ENCODE measurements around the gene FRY.

Gene FRY

DNA sequence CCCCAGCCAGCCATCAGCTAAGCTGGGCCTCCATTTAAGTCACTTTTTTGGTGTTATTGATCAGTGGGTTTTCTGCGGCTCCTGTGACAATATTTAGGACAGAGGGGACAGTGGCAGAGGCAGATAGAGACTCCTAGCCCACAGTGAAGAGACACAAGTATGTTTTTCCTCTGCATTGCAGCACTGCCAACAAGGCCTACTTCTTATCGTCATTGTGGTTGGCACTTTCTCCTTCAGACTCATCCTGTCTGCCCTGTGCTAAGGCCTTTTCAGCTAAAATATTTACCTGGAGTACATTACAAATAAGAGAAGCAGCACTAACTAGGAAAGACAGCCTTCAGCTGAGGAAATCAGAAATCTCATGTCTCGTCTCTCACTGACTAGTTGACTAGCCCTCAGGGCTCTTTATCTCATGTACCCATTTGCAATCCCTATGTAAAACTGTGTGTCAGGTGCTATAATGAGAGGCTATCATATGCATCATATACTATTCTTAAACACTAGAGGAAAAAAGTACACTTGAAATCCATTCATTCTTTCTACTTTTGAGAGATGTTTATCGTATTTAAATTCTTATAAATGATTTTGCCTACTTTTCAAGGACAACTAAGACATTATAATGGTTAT is 221.4 kb downstream of the FRY start:
- in situ Hi-C loops (cut with HindIII; ENCODE audit: low sequenced_read_pairs) = no loop called here

DNA sequence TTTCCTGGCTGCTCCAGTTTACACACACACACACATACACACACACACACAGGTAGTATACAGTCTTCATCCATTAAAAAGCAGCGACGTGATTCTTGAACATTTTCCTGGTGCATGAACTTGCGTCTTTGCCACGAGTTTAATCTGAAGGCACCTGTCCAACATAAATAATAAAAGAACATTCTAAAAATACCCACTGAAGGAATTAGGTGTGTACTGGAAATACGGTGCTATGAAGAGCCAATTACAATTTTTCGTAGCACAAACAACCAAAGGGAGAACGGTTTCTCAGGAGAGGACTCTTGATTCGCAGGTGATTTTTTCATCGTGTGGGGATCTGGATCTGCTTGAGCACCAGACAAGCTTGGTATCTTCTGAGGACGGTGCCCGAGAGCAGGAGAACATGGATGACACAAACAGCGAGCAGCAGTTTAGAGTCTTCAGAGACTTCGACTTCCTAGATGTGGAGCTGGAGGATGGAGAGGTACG is 222.4 kb downstream of the FRY start:
- in situ Hi-C loops (cut with HindIII; ENCODE audit: low sequenced_read_pairs) = no loop called here

DNA sequence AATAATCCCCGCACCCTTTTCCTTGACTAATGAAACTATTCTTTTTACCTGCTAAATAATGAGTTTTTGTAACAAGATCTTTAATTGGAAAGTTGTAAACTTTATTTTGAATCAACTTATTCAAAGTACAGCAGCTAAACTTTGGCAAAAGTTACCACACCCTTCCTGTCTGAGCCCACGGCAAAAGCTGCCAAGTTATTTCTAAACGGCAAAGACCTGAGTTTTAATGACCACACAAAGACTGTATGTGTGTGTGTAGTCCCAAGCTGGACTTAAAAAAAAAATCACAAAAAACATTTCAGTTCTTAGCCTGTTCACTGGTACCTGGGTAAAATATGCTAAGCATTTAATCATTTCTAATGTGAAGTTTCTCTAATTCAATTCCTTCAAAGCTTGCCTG is 222.8 kb downstream of the FRY start:
- in situ Hi-C loops (cut with HindIII; ENCODE audit: low sequenced_read_pairs) = no loop called here

DNA sequence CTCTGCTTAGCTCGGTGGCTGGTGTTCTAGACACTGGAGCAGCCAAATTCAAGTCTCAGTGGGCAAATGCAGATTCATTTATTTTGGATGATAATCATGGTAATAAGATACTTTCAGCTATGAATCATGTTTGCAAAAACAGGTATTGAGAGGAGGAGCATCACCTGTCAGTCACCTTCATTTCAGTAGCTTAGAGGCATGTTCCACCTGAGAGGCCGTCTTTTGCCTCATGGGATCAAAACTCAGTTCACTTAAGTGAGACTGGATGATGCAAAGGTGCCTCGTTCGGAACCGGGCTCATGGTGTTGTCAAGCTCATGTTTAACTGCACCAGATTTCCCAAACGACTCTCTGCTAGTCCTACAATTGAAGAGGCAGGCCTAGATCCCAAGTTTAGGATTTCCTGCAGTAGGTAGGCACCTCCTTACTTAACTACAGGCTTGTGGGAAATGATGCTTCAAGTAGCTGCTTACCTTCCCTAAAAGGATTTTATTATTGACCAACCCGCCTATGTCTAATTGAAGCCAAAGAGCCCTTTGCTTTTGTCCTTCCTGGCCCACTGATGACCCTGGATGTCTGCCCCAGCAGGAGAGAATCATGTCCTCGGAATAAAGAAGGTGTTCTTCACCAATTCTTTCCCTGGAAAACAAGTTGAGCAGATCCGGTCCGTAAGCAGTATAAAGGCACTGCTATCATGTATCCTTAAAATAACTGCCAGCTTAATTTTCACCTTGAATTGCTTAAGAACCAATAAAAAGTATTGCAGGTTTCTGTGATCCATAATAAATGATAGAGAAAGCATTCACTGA is 223.5 kb downstream of the FRY start:
- in situ Hi-C loops (cut with HindIII; ENCODE audit: low sequenced_read_pairs) = no loop called here

DNA sequence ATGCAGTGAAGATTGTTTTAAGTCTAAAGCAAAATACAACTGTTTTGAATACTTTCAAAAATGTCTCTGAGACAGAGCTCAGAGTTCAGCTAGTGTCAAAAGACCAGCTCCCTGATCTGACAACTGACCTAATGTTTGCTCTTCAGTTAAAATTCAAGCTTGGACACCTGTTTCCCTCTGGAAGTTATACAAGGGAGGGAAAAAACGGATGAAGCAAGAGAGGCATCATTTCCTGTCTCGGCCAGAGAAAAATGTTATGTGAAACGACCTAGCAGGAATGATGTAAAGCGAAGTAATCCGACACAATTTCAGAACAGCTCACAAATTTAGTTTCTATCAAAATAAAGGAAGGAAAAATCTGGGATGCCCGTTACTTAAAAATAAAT is 224.1 kb downstream of the FRY start:
- in situ Hi-C loops (cut with HindIII; ENCODE audit: low sequenced_read_pairs) = no loop called here

DNA sequence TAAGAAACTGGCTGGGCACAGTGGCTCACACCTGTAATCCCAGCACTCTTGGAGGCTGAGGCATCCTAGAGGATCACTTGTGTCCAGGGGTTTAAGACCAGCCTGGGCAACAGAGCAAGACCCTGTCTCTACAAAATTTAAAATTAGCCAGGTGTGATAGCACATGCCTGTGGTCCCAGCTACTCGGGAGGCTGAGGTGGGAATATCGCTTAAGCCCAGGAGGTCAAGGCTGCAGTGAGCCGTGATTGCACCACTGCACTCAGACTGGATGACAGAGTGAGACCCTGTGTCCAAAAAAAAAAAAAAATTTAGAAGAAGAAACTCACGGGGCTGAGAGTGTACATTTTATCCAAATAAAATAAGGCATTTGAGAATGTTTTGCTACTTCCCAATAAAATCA is 224.7 kb downstream of the FRY start:
- in situ Hi-C loops (cut with HindIII; ENCODE audit: low sequenced_read_pairs) = no loop called here

DNA sequence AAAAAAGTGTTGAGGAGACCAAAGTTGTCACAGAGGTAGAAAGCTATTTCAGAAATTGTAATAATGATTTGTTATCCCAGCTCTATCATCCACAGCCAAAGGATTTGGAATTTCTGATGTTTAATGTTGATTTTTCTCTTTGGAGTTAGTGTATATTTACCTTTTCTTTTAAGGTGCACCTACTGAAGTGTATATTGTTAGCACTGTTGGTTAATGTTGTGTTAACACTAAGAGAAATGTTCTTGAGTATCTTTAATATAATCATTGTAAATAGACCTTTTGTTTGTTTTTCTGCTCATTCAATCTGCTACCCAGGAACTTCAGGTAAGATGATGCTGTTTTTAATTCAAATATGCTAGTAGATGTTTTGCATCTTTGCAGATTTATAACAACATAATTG is 226.1 kb downstream of the FRY start:
- in situ Hi-C loops (cut with HindIII; ENCODE audit: low sequenced_read_pairs) = no loop called here

DNA sequence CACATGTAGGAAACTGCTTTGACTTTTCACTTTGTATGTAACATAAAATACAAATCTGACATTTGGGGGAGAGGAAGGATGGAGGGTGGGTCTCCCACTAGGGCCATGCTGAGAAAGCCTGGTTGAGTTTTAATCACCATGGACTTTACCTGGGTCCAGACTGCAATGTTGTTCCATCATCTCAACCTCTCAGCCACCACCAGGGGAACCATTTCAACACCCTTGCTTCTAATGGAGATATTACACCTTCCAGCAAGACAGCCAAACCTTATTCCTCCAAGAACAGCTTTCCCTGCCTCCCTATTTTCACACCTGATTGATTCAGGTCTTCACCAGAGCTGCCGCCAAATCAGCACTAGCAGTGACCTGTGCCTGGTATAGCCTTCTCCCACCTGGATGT is 227.5 kb downstream of the FRY start:
- in situ Hi-C loops (cut with HindIII; ENCODE audit: low sequenced_read_pairs) = no loop called here

DNA sequence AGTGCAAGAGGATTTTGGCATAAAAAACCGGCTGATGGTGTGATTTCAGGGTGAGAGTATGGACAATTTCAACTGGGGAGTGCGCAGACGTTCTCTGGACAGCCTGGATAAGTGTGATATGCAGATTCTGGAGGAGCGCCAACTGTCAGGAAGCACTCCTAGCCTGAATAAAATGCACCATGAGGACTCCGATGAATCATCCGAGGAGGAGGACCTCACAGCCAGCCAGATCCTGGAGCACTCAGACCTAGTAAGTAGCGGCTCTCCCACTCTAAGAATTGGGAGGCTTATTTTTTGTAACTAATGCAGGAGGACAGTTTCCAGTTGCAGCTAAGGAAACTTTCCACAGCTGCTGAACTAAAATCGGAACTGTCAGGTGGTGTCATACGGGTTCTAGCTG is 230.0 kb downstream of the FRY start:
- in situ Hi-C loops (cut with HindIII; ENCODE audit: low sequenced_read_pairs) = no loop called here

DNA sequence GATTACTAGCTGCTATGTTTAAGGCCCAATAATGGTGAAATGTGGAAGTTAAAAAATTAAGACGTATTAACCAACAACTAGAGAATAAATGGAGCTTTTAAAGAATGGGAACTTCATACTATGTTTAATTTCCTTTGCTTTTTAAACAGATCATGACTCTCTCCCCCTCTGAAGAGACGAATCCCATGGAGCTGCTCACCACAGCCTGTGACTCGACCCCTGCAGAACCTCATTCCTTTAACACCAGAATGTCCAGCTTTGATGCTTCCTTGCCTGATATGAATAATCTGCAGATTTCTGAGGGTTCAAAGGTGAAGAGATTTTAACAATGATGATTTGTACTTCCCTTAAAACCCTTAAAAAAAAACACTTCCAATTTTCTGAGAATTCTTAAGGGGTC is 230.6 kb downstream of the FRY start:
- in situ Hi-C loops (cut with HindIII; ENCODE audit: low sequenced_read_pairs) = no loop called here

DNA sequence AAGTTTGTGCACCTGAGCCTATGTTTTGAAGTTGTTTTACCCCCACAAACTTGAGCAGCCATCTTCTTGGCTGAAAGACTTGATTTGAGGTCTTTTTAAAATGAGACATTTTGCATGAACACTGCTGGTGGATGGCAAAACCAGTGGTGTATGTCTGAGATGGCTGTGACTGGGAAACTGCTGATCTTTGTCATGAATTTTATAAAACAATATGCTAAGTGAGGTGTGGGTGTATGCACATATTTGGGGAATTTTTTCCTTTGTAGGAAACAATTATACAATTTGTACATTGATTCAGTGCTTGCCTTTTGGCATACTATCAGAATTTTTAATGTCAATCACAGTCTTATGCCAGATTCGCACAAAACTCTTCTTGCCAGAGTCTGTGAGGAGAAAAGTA is 231.0 kb downstream of the FRY start:
- in situ Hi-C loops (cut with HindIII; ENCODE audit: low sequenced_read_pairs) = no loop called here

- in situ Hi-C loops (cut with HindIII; ENCODE audit: low sequenced_read_pairs) = no loop called here
These were observed 232.8 kb downstream of the FRY start for GRCh38 chr13:32264407-32264806.

DNA sequence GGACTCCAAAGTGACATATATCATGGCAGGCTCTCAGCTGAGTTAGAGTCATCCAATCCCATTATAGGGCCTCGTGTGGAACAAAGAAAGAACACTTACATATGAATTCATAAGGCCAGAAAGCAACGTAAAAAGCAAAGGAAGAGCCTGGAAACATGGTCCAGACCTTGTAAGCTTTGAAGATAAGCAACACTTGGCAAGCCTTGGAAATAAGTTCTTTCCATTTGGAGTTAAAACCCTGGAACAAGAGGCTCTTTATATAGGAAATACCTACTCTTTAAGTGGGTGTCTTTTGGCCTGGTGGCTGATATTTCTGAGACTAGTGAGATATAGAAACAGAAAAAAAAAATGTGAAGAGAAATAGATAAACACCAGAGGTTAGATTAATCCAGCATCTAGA is 234.2 kb downstream of the FRY start:
- in situ Hi-C loops (cut with HindIII; ENCODE audit: low sequenced_read_pairs) = no loop called here

GRCh38 chr13:32266130-32266529 is 234.6 kb downstream of the FRY start:
- in situ Hi-C loops (cut with HindIII; ENCODE audit: low sequenced_read_pairs) = no loop called here

- in situ Hi-C loops (cut with HindIII; ENCODE audit: low sequenced_read_pairs) = no loop called here
These were observed 236.4 kb downstream of the FRY start for GRCh38 chr13:32267836-32268439.

DNA sequence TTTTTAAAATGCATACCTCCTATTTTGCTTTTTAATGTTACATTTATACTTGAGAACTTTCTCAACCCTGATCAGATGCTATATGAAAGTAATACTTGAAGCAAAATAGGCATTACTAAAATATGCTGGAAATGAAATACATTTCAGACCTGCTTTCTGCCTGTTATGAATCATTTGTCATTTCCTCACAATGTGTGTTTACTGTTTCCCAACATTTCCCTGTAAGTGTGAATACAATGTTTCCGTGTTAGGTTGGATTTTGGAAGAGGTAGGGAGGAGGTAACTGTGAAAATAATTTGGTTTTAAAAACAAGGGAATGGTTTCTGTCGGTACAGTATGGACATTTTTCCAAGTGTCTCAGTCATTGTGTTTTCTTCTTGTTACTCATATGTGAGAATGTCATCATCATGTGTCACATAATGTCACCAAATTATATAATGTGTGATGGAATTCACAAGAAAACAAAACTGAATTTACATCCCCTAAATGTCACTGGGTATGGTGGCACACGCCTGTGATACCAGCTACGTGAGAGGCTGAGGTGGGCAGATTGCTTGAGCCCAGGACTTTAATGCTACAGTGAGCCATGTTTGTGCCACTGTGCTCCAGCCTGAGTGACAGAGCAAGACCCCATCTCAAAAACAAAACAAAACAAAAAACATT is 240.6 kb downstream of the FRY start:
- in situ Hi-C loops (cut with HindIII; ENCODE audit: low sequenced_read_pairs) = no loop called here

- in situ Hi-C loops (cut with HindIII; ENCODE audit: low sequenced_read_pairs) = no loop called here
These were observed 246.3 kb downstream of the FRY start for GRCh38 chr13:32277839-32278238.

DNA sequence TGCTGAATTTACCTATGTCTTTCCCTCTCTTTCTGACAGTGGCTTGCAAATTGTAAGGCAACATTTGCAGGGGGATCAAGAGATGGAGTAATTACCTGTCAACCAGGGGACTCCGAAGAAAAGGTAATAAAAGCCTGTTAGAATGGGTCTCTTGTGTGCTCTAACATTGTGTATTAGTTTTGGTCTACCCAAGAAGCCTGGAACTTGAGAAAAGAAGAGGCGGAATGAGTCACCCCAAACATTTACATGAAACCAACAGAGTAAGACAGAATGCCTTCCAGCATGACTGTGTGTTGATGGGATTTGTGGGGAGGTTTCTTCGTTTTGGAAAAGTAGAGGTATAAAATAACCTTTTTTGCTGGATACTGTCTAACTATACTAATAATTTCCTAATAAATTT is 246.9 kb downstream of the FRY start:
- in situ Hi-C loops (cut with HindIII; ENCODE audit: low sequenced_read_pairs) = no loop called here

GRCh38 chr13:32281096-32281495 is 249.5 kb downstream of the FRY start:
- in situ Hi-C loops (cut with HindIII; ENCODE audit: low sequenced_read_pairs) = no loop called here

GRCh38 chr13:32282096-32282711 is 250.6 kb downstream of the FRY start:
- in situ Hi-C loops (cut with HindIII; ENCODE audit: low sequenced_read_pairs) = no loop called here

- in situ Hi-C loops (cut with HindIII; ENCODE audit: low sequenced_read_pairs) = no loop called here
These were observed 253.5 kb downstream of the FRY start for GRCh38 chr13:32284927-32285632.

Data from DLD1 (cell line).